GM12891 (cell line): ENCODE measurements around the gene CD244.

ENCODE experiments used
- DNase-seq: peaks from one replicate; pipeline ENCODE4 v3.0.0; 2011; ENCODE audit warnings: low spot score; ENCODE audit not compliant: insufficient read length
- FAIRE-seq: peaks from 2 replicates; lab custom pipeline; 2011; peaks lifted over from hg19 to GRCh38; lab: Jason Lieb, UNC
- PAX5 ChIP-seq: IDR thresholded peaks from 2 replicates; pipeline ENCODE4 v1.6.1; 2011; ENCODE audit warnings: low read length, moderate library complexity, mild to moderate bottlenecking; ENCODE audit not compliant: insufficient read depth, severe bottlenecking
- POLR2A ChIP-seq: IDR thresholded peaks from 2 replicates; pipeline ENCODE4 v1.6.1; 2011; ENCODE audit warnings: low read depth, low read length, control low read depth
- POLR2AphosphoS5 ChIP-seq: IDR thresholded peaks from 2 replicates; pipeline ENCODE4 v1.6.1; 2011; ENCODE audit warnings: low read depth, low read length, control low read depth
- POU2F2 ChIP-seq: IDR thresholded peaks from 2 replicates; pipeline ENCODE4 v1.6.1; 2011; ENCODE audit warnings: low read depth, mild to moderate bottlenecking, control low read depth, low read length, moderate library complexity
- SPI1 ChIP-seq: IDR thresholded peaks from 2 replicates; pipeline ENCODE4 v1.6.1; 2011; ENCODE audit warnings: low read depth, low read length, control low read depth
- TAF1 ChIP-seq: IDR thresholded peaks from 2 replicates; pipeline ENCODE4 v1.6.1; 2011; ENCODE audit warnings: low read depth, low read length, control low read depth

The CD244 gene

DNA sequence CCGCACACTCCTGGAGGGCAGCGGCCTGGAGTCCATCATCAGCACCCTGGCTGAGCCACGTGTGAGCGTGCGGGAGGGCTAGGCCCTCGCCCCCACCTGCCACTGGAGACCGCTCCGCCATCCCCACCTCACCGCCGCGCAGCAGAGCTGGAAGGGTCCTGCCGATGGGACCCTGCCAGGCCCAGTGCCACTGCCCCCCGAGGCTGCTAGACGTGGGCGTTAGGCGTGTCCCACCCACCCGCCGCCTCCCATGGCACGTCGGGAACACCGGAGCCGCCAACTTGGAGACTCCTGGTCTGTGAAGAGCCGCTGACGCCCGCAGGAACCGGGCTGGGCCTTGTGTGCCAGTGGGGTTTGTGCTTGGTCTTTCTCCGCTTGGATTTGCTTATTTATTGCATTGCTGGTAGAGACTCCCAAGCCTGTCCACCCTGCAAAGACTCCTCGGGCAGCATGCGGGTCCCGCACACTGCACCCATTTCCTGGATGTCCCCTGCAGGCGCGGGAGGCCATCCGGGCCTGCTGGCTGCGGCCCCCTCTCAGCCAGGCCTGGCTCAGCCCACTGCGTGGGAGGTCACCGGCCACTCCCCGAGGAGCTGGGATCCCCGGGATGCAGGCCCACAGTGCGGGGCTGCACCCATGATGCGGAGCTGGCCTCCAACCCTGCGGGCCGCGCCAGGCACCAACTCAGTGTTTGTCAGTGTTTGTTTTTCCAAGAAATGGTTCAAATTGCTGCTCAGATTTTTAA, 60.7 kb downstream of the CD244 start:
- no peak for FAIRE-seq
- no peak for TF ChIP-seq PAX5
- TF ChIP-seq POLR2AphosphoS5: no peak
- no peak for TF ChIP-seq SPI1
- no peak for TF ChIP-seq POU2F2
- no peak for TF ChIP-seq TAF1
- TF ChIP-seq POLR2A: no peak
- DNase-seq: no peak

DNA sequence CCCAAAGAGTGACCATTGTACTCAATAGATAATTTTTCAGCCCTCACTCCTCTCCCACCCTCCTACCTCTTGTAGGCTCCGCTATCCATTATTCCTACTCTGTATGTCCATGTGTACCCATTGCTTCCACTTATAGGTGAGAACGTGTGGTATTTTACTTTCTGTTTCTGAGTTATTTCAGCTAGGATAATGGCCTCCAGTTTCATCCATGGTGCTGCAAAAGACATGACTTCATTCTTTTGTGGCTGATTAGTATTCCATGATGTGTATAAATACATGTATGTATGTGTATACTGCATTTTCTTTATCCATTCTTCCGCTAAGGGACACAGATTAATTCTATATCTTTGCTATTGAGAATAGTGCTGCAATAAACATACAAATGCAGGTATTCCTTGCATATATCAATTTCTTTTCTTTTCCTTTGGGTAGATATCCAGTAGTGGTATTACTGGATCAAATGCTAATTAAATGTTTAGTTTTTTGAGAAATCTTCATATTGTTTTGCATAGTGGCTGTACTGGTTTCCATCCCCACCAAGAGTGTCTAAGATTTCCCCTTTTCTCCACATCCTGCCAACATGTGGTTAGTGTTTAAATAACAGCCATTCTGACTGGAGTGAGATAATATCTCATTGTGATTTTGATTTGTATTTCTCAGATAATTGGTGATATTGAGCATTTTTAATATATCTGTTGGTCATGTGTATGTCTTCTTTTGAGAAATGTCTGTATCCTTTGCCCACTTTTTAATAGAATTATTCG, 61.9 kb downstream of the CD244 start:
- DNase-seq: no peak

DNA sequence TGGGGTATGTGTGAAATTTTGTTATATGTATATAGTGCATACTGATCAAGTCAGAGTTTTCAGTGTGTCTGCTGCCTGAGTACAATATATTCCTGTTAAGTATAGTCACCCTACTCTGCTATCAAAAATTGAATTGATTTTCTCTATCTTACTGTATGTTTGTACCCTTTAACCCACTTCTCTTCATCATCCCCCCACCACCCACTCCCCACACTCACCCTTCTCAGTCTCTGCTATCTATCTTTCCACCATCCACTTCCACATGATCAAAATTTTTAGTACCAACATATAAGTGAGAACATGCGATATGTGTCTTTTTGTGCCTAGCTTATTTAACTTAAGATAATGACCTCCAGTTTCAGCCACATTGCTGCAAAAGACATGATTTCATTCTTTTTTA, 62.5 kb downstream of the CD244 start:
- DNase-seq: no peak
- TF ChIP-seq POU2F2 (no peak), POLR2A (no peak), SPI1 (no peak), POLR2AphosphoS5 (no peak), TAF1 (no peak), PAX5 (no peak)
- no peak for FAIRE-seq

More for the DNA sequence above, 61.9 kb downstream of the CD244 start:
- no peak for TF ChIP-seq POLR2AphosphoS5
- peak; percentile 86 for FAIRE-seq

DNA sequence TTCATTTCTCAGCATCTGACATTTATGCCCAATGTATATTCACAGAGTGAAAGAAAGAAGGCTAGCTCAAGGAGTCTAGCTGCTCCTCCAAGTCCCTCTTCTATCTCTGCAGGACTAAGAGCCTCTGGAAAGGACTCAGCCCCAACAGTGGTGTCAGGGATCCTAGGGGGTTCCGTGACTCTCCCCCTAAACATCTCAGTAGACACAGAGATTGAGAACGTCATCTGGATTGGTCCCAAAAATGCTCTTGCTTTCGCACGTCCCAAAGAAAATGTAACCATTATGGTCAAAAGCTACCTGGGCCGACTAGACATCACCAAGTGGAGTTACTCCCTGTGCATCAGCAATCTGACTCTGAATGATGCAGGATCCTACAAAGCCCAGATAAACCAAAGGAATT, 63.0 kb downstream of the CD244 start:
- no peak for TF ChIP-seq PAX5
- TF ChIP-seq POLR2A: no peak
- no peak for TF ChIP-seq POLR2AphosphoS5
- no peak for TF ChIP-seq TAF1
- no peak for TF ChIP-seq SPI1
- no peak for TF ChIP-seq POU2F2
- FAIRE-seq: no peak
- no peak for DNase-seq

DNA sequence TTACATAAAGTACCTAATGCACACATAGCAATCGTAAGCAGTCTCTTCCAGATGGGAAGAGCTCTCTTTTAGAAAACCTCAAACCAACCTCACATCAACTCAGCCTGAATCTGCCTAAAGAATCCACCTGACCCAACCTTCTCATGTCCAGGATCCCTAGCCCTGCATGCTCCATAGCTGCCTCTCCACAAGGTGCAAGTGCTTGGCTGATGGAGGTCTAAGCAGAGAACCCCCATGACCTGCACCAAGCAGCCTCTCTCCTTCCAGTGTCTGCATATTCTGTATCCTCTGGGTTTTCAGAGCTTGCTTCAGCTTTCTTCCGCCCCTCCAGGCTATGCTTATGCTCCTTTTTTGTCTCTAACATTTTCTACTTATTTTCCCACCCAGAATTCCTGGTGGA, 64.2 kb downstream of the CD244 start:
- TF ChIP-seq SPI1: no peak
- TF ChIP-seq POU2F2: no peak
- TF ChIP-seq TAF1: no peak
- no peak for TF ChIP-seq POLR2AphosphoS5
- no peak for TF ChIP-seq POLR2A
- FAIRE-seq (no peak), DNase-seq (no peak)

DNA sequence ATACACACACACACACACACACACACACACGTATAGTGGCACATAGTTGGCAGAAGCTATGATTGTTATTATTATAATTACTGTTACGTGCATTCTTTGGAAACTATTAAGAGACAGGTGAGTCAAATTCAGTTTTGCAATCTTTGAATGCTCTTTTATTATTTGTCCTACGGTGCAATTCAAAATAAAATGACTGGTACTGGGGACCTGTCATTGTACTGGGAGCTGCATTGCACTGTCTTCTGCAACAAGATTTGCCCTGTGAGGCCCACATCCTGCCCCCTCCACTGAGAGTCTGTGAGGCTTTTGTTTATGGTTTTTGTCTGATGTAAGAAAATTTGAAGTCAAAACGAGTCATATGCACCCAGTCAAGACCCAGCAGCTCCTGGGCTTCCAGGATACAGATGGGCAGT, 64.8 kb downstream of the CD244 start:
- TF ChIP-seq POLR2A: no peak
- no peak for TF ChIP-seq POLR2AphosphoS5
- no peak for TF ChIP-seq TAF1
- TF ChIP-seq PAX5: no peak
- no peak for TF ChIP-seq POU2F2
- no peak for TF ChIP-seq SPI1
- DNase-seq (no peak), FAIRE-seq (peak; percentile 71)

DNA sequence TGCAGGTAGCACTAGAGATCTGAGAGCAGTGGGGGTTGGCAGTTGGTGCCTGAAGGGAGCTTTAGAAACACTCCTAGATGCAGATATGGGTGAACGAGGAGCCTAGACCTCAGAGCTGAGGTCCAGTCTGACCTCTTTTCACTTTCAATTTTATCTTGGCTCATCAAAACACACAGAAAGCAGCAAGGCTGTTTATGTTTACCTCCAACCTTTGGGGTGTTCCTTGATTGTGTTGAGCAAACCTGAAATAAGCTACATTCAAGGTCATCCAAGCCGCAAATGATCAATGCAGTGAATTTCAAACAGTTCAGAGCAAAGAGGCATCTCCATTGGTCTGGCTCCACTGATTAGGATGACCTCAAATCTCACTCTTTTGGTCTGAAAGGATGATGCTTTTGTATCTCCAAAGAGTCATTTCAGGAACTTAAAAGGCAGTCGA, 65.4 kb downstream of the CD244 start:
- DNase-seq (no peak), FAIRE-seq (peak; percentile 85)
- TF ChIP-seq TAF1 (no peak), POU2F2 (no peak), POLR2AphosphoS5 (no peak), SPI1 (no peak), PAX5 (no peak), POLR2A (no peak)

DNA sequence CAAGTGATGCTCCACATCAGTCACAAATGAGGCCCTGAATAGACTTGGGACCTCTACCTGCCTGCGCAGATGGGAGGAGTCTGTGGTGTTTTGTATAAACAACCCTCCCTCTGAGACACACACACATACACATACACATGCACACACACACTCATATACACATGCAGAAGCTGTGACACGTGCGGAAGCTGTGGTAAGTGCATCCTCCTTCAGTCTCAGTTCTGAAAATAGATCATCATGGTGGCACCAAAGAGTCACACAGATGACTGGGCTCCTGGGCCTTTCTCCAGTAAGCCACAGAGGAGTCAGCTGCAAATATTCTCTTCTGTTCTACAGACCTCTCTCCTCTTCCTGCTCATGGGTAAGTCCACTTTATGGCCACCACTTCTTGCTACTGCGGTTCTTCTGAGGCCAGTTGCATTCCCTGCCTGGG, 66.7 kb downstream of the CD244 start, which contains the start of gene LY9:
Gene LY9 (plus strand): TSS at position 224 of the 433 bp plus-strand sequence. CDS start 14 bp downstream, at position 238.
- peak; percentile 100 for FAIRE-seq
- TF ChIP-seq SPI1: peak; percentile 42
- TF ChIP-seq POU2F2: peak; percentile 97
- no peak for TF ChIP-seq POLR2A
- no peak for TF ChIP-seq PAX5
- TF ChIP-seq TAF1: peak; percentile 47; the same call in 1 of the 2 replicates
- peak; percentile 67 for TF ChIP-seq POLR2AphosphoS5
- DNase-seq: peak; percentile 43

DNA sequence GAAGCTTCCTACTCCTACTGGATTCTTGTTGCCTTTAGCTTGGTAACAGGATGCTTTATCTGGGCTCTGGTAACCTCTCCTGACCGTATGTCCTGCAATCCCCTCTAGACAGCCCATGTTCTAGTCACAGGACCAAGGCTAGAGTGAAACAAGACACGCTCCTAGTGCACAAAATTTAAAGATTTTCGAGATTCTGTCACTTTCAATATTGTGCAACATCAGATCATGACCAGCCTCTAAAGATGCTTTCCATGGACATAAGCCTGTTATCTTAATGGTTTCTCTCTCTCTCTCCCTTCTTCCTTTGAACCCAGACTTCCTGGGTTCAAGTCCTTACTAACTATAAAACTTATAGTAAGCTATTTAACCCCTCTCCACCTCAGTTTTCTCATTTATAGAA, 68.3 kb downstream of the CD244 start:
- TF ChIP-seq PAX5 (no peak), POLR2A (no peak), TAF1 (no peak), POU2F2 (no peak), POLR2AphosphoS5 (no peak), SPI1 (no peak)
- FAIRE-seq: no peak
- DNase-seq: no peak
